GM18951 (cell line): Measurements from ENCODE around the gene MPEG1.

Source experiments
- POLR2A ChIP-seq: IDR thresholded peaks from 4 replicates; pipeline ENCODE4 v1.6.1; 2011; ENCODE audit warnings: mild to moderate bottlenecking; ENCODE audit not compliant: insufficient read length, insufficient read depth; ENCODE audit errors: extremely low read depth
- in situ Hi-C: fragments of 300-500 bp; cut with MboI; formaldehyde crosslinking; loops from one replicate; pipeline ENCODE4 v1.12.0; 2022; ENCODE audit warnings: low sequenced_read_pairs, mixed read lengths, inconsistent platforms; ENCODE audit not compliant: unreplicated experiment

The MPEG1 gene

GRCh38 chr11:59226396-59226795 lies 13.7 kb upstream of the MPEG1 start:
- TF ChIP-seq POLR2A: no peak
- in situ Hi-C loops: no loop called here

- in situ Hi-C loops: no loop called here
- TF ChIP-seq POLR2A: no peak
Measured at GRCh38 chr11:59225017-59225416, 12.3 kb upstream of the MPEG1 start.

- in situ Hi-C loops: no loop called here
Measured at GRCh38 chr11:59224351-59224928, 11.7 kb upstream of the MPEG1 start.

GRCh38 chr11:59223611-59224010 lies 10.9 kb upstream of the MPEG1 start:
- in situ Hi-C loops: no loop called here
- no peak for TF ChIP-seq POLR2A

More at GRCh38 chr11:59224351-59224928, 11.7 kb upstream of the MPEG1 start:
- TF ChIP-seq POLR2A: no peak

- no peak for TF ChIP-seq POLR2A
- in situ Hi-C loops: no loop called here
Measured at GRCh38 chr11:59223177-59223576, 10.4 kb upstream of the MPEG1 start.

- in situ Hi-C loops: no loop called here
- no peak for TF ChIP-seq POLR2A
Measured at GRCh38 chr11:59222464-59223060, 9.8 kb upstream of the MPEG1 start.

- no peak for TF ChIP-seq POLR2A
- in situ Hi-C loops: no loop called here
Measured at GRCh38 chr11:59221441-59221840, 8.7 kb upstream of the MPEG1 start.

GRCh38 chr11:59219836-59220235 lies 7.1 kb upstream of the MPEG1 start:
- TF ChIP-seq POLR2A: no peak
- in situ Hi-C loops: no loop called here

GRCh38 chr11:59218893-59219292 lies 6.2 kb upstream of the MPEG1 start:
- in situ Hi-C loops: no loop called here
- no peak for TF ChIP-seq POLR2A

GRCh38 chr11:59218319-59218718 lies 5.6 kb upstream of the MPEG1 start:
- TF ChIP-seq POLR2A: no peak
- in situ Hi-C loops: no loop called here

GRCh38 chr11:59216641-59217564 lies 4.2 kb upstream of the MPEG1 start:
- in situ Hi-C loops: no loop called here
- no peak for TF ChIP-seq POLR2A

- TF ChIP-seq POLR2A: no peak
- in situ Hi-C loops: no loop called here
Measured at GRCh38 chr11:59214141-59214893, 1.6 kb upstream of the MPEG1 start.

GRCh38 chr11:59212222-59212621 lies 505 bp downstream of the MPEG1 start:
- no peak for TF ChIP-seq POLR2A
- in situ Hi-C loops: no loop called here
